Gastroesophageal sphincter (tissue), 3 donors: ENCODE measurements around the gene ZNF326.

Experiments used
- CTCF ChIP-seq, 4 experiments: fragments of 200-600 bp in 2 of 4; fragments of 450-650 bp in 2 of 4; sonication (generic) in 1 of 4; IDR thresholded peaks; one replicate each; pipeline ENCODE4 v1.5.1; 2017 to 2019; ENCODE audit warnings: antibody characterized with exemption in 4 of 4, mild to moderate bottlenecking in 2 of 4, moderate library complexity in 2 of 4
- EP300 ChIP-seq: sonication (generic); formaldehyde crosslinking; IDR thresholded peaks from one replicate; pipeline ENCODE4 v1.6.1; 2017; ENCODE audit warnings: antibody characterized with exemption, mild to moderate bottlenecking
- POLR2A ChIP-seq, 2 donors: fragments of 450-650 bp; IDR thresholded peaks; one replicate each; pipeline ENCODE4 v1.6.1; 2017; ENCODE audit warnings: antibody characterized with exemption in 2 of 2, mild to moderate bottlenecking in 2 of 2, moderate library complexity in 1 of 2
- POLR2AphosphoS5 ChIP-seq: sonication (generic); formaldehyde crosslinking; IDR thresholded peaks from one replicate; pipeline ENCODE4 v1.6.1; 2017; ENCODE audit warnings: antibody characterized with exemption

DNA sequence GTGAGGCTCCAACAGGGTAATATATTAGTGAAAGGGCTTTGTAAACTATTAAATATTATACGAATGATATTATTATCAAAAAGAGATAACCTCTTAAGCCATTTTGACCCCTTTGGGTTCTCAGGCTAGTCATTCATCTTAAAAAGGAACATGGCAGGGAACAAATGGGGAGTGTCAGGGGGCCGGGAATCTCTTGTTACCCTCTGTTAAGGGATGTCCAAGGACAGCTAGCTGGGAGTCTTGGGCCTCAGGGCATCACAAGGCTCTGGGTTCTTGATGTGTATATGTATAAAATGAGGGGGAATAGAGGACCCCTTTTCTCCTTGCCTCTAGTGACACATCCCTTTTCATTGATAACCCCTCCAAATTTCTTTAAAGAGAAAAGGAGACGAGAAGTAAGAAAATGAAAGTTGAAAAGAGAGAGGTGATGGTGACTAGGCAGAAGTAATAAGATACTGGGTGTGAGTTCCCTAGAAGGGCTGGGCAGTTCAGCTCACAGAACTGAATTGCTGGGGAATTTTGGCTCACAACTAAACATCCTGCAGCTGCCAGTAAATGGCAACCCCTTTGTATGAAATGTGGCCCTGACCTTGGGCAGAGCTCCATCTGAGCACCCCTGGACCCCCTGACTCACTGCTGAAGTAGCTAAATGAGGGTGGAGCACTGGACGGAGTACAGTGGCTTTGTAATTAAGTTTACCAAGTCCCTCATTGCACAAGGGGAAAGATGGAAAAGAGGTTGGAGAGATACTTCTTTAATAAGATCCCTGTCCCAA is 20.0 kb upstream of the ZNF326 start:
- no peak for TF ChIP-seq POLR2AphosphoS5
- no peak for TF ChIP-seq CTCF (IDR thresholded peaks at IDR 0.05)
- no peak for TF ChIP-seq POLR2A (IDR thresholded peaks at IDR 0.05)
- no peak for TF ChIP-seq EP300
